HTR-8/SVneo (cell line): ENCODE results near the gene VEZT.
"Not testable (repeated sequence)": the region's sequence is repeated elsewhere in the genome, so short reads cannot be mapped to it uniquely, and the experiment has no call there.

Experiments
- DNase-seq: peaks from one replicate; pipeline ENCODE4 v3.0.0; 2011; ENCODE audit warnings: low spot score, mixed read lengths; ENCODE audit not compliant: insufficient read length
- FAIRE-seq: peaks from 2 replicates; lab custom pipeline; 2011; peaks lifted over from hg19 to GRCh38; lab: Jason Lieb, UNC

The VEZT gene

GRCh38 chr12:95217377-95218149, at the start of gene VEZT, which contains the start of gene FGD6:
VEZT (plus strand) TSS chr12:95217807; CDS start chr12:95217851, 44 bp downstream.
FGD6 (minus strand) TSS chr12:95217467; CDS start chr12:95217240, 227 bp downstream.
- DNase-seq (peak; percentile 95), FAIRE-seq (peak; percentile 91)

DNA sequence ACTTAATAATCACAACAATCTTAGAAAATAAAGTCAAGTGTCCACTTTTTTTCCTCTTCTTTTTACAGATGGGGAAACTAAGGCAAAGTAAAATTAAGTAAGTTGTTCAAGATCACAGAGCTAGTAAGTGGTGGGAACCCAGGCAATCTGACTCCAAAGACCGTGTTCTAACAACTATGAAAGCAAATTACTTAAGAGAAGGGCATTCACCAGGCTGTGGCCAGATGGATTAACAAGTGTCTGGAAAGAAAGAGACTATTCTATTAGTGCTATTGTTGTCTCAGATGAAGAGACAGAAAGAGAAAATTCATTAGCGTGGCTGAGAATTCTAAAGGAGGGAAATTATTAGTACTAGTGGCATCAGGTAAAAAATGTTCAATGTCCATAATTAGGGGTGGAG, 48.9 kb upstream of the VEZT start:
- DNase-seq (no peak), FAIRE-seq (no peak)

DNA sequence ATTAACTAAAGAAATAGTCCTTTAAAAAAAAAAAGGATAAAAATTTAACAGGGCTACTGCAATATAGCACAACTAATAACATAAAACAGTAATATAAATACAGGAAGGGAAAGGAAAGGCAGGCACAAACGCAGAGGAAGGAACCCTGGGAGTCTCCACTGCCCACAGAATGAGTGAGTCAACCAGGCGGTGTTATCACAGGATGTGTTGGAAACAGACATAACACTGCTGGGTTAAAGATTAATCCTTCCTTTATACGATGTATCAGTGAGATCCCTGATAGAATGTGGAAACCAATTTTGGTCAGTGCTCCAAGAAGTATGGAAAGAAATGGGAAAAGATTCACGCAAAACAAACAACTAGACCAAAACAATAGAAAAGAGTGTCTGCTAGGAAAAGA, 48.2 kb upstream of the VEZT start:
- DNase-seq = peak; percentile 59
- FAIRE-seq = no peak

- DNase-seq (peak; percentile 37), FAIRE-seq (no peak)
Observed at GRCh38 chr12:95173392-95174251, 44.0 kb upstream of the VEZT start.

DNA sequence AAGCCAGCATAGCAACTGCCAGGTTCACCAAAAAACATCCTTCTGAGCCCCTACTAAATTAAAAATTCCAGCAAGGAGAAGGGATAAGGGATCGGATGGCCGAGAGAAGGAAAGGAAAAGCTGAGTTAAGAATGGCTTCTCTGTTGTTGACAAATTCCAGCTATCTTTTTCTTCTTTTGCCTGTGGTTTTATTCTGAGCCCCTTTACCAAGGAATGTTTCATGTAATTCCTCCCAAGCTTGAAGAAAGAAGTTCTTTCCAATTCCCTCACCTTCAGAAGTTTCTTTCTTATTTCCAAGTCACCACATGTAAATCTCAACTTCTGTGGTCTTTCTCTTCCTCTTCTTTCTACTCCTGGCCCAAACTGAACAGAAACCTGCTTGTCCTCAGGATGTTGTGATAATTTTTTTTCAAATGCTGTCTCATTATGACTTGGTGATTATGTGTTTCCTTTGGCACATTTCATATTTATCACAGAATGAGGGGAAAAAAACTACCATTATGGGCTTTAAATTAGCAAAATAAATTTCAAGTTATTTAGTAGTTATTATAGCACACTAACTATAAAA, 40.3 kb upstream of the VEZT start:
- DNase-seq (no peak), FAIRE-seq (no peak)

GRCh38 chr12:95178136-95178535, 39.5 kb upstream of the VEZT start:
- no peak for FAIRE-seq
- DNase-seq = no peak

- DNase-seq = no peak
- FAIRE-seq = no peak
Observed at GRCh38 chr12:95179011-95179410, 38.6 kb upstream of the VEZT start.

- DNase-seq (no peak), FAIRE-seq (no peak)
Observed at GRCh38 chr12:95181103-95181502, 36.5 kb upstream of the VEZT start.

DNA sequence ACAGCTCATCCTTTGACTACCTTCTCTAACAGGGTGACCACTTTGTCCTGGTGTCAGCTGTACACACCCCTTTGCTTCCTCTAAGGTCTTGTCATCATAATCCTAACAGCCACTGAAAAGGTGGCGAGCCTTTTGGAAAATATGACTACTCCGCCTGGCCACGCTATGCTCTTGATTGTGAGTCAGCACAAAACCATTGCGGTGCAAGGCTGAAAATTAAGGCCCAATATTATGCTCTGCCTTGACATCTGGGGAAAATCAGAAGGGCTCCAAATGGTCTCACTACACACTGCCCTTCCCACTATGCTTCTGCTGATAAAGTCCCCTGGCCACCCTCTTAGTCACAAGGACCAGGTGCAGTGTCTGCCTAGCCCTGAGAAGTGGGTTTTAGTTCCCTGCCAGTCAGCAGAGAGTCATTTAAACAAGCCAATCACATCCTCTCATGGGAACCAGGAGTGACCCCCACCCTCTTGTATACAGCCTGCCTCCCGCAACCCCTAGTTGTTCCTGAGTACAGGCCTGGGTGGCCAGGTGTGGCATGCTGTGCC, 34.7 kb upstream of the VEZT start:
- DNase-seq (no peak), FAIRE-seq (no peak)

DNA sequence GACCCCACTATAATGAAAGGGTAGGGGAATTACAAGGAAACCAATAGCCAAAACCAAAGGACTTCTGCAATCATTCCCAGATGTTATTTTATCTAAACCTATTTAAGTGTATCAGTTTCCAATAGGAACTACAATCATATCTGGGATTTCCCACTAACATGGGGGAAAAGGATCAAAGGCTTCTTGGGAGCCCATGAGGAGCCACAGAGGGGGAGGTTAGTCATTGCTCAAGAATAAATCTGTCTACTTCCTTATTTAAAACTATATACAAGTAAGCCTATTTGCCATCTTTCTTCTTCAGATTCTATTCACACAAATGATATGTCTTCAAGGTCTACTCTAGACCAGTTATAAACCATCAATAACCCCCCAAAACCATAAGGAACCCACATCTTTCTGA, 33.5 kb upstream of the VEZT start:
- no peak for FAIRE-seq
- no peak for DNase-seq

GRCh38 chr12:95185072-95185471, 32.5 kb upstream of the VEZT start:
- FAIRE-seq (no peak), DNase-seq (no peak)

DNA sequence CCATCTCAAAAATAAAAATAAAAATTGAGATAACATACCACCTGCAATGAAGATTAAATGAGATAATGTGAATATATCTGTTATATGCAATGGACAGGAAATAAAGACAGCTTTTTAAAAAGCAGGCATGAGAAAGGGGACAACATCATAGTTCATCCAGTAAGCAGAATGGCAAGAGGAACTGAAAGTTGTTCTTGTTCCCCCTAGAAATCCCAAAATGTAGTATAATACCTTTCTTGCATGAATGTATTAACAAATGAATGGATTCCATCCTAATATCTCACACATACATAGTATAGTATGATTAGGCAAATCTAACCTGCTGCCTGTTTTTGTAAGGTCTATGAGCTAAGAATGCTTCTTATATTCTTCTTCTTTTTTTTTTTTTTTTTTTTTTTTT, 31.8 kb upstream of the VEZT start:
- FAIRE-seq = no peak
- DNase-seq = no peak

GRCh38 chr12:95187865-95188415, 29.7 kb upstream of the VEZT start:
- no peak for FAIRE-seq
- no peak for DNase-seq

GRCh38 chr12:95191060-95191696, 26.4 kb upstream of the VEZT start:
- FAIRE-seq (no peak), DNase-seq (no peak)

GRCh38 chr12:95192271-95192670, 25.3 kb upstream of the VEZT start:
- DNase-seq (no peak), FAIRE-seq (no peak)

DNA sequence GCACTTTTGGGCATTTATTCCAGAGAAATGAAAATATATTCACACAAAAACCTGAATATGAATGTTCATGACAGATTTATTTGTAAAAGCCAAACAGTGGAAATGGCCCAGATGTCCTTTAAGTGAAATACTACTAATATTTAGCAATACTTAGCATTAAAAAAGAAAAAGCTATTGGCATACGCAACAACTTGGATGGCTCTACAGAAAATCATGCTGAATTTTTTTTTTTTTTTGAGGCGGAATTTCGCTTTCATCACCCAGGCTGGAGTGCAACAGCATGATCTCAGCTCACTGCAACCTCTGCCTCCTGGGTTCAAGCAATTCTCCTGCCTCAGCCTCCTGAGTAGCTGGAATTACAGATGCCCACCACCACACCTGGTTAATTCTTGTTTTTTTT, 24.5 kb upstream of the VEZT start:
- DNase-seq (no peak), FAIRE-seq (no peak)

GRCh38 chr12:95195122-95195521, 22.5 kb upstream of the VEZT start:
- DNase-seq = no peak
- no peak for FAIRE-seq

DNA sequence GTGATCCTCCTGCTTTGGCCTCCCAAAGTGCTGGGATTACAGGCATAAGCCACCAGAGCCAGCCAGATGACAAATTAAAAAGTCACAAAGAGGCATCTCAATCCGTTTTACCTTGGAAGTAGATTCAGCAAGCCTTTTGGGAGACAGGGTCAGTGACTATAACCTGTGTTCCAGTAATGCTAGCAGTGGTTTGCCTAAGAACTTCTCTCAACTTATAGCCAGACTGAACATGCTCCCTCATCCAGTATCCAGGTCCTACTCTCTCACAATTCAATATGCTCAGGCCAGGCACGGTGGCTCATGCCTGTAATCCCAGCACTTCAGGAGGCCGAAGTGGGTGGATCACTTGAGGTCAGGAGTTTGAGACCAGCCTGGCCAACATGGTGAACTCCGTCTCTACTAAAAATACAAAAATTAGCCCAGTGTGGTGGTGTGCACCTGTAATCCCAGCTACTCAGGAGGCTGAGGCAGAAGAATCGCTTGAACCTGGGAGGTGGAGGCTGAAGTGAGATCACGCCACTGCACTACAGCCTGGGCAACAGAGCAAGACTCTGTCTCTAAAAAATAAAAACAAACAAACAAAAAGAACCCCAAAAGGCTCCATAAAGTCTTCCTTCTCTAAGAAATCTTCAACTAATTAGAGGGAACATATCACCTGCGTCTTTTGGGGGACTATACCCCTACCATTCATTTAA, 20.6 kb upstream of the VEZT start:
- FAIRE-seq, DNase-seq: not testable (repeated sequence)

DNA sequence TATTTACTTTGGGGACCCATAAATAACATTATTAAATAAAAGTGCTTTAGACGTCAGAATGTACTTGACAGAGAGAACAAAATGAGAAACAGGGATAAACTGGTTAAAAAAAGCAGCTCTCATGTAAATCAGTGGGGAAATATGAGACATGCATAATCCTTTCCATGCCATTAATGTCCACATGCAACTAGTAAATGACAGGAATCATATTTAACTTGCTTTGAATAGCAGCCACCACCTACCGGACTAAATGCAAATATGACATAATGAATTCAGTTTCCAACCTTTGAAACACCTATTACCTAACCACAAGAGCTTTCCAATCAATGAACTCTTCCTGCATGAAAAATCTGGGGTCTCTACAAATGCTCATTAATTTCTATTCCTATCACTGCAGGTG, 20.0 kb upstream of the VEZT start:
- DNase-seq (no peak), FAIRE-seq (no peak)
